Kidney (tissue), 14 donors: ENCODE measurements around the gene BACH2. TPM values are rescaled to one million over a fixed set of nuclear protein-coding genes. Genes with fewer than 3 reads are reported as not detected.

Experiments used
- DNase-seq, 5 donors: peaks; one replicate each; pipeline ENCODE4 v3.0.0-alpha.2; 2013 to 2020
- FAIRE-seq: peaks from 2 replicates; lab custom pipeline; 2012; peaks lifted over from hg19 to GRCh38; lab: Jason Lieb, UNC
- H3K27ac ChIP-seq, 2 donors: one replicate each; pipeline ENCODE4 v1.7.0; 2013; ENCODE audit warnings: low read depth in 2 of 2, low read length in 2 of 2, inconsistent platforms in 1 of 2
- H3K27me3 ChIP-seq: one replicate; pipeline ENCODE4 v1.7.1; 2013; ENCODE audit warnings: low read length, inconsistent platforms; ENCODE audit not compliant: control insufficient read depth, insufficient read depth
- H3K36me3 ChIP-seq, 3 donors: one replicate each; pipeline versions ENCODE4 v1.7.0 to v1.7.1; 2013; ENCODE audit warnings: low read length in 3 of 3, control low read depth in 1 of 3, inconsistent platforms in 1 of 3; ENCODE audit not compliant: insufficient read depth in 3 of 3, control insufficient read depth in 2 of 3
- H3K4me1 ChIP-seq, 3 donors: one replicate each; pipeline versions ENCODE4 v1.7.0 to v1.7.1; 2013; ENCODE audit warnings: low read length in 3 of 3, inconsistent platforms in 1 of 3, low read depth in 1 of 3; ENCODE audit not compliant: control insufficient read depth in 2 of 3, insufficient read depth in 2 of 3
- H3K4me3 ChIP-seq, 3 donors: one replicate each; pipeline versions ENCODE4 v1.7.0 to v1.8.1; 2013; ENCODE audit warnings: low read length in 3 of 3, control low read depth in 1 of 3, inconsistent platforms in 1 of 3
- H3K9ac ChIP-seq, 3 donors: one replicate each; pipeline versions ENCODE4 v1.7.0 to v1.7.1; 2013; ENCODE audit warnings: low read length in 3 of 3, control low read depth in 1 of 3, inconsistent platforms in 1 of 3
- H3K9me3 ChIP-seq, 3 donors: one replicate each; pipeline versions ENCODE4 v1.7.0 to v1.7.1; 2013; ENCODE audit warnings: low read length in 3 of 3, control low read depth in 1 of 3, inconsistent platforms in 1 of 3; ENCODE audit not compliant: control insufficient read depth in 2 of 3, insufficient read depth in 1 of 3
- intact Hi-C: fragments of 100-400 bp; cut with DNase I; formaldehyde crosslinking; loops from one replicate; pipeline ENCODE4 v1.11.1; 2022
- polyA plus RNA-seq: library from polyadenylated mRNA; stranded (reverse); fragments of 350-450 nt; fragmentation: Illumina TruSeq; extraction: RNeasy Lipid Tissue Mini Kit (QIAGEN cat#74804); gene quantifications from one replicate; pipeline ENCODE4 v1.2.3, GENCODE V29; 2014; ENCODE audit warnings: low read depth, low replicate concordance; ENCODE audit not compliant: insufficient read depth
- total RNA-seq: library from RNA; stranded (reverse); fragmentation: NEBNext Ultra II Directional; extraction: Animal tissue kit (Norgen Biotek cat#: 25700); gene quantifications from one replicate; pipeline ENCODE4 v1.2.1, GENCODE V29; 2021
- TF ChIP-seq, protein P1 (sequence below): IDR thresholded peaks from 3 replicates; pipeline ENCODE4 v1.5.1; 2012; ENCODE audit warnings: mild to moderate bottlenecking, moderate library complexity, borderline replicate concordance; ENCODE audit not compliant: insufficient read depth; ENCODE audit errors: extremely low read depth
- donor health status: control.
- donor health status: control.
- donor health status: control.
- donor health status: control.
- donor health status: control.
- donor health status: DM: yes; HTN: yes; CAD: no.
- donor health status: Normal renal cell carcinoma (clear cell type).

Gene BACH2
- total and polyA plus RNA-seq, 2 donors from 2014 or later: 0.32 to 6.9 TPM

DNA sequence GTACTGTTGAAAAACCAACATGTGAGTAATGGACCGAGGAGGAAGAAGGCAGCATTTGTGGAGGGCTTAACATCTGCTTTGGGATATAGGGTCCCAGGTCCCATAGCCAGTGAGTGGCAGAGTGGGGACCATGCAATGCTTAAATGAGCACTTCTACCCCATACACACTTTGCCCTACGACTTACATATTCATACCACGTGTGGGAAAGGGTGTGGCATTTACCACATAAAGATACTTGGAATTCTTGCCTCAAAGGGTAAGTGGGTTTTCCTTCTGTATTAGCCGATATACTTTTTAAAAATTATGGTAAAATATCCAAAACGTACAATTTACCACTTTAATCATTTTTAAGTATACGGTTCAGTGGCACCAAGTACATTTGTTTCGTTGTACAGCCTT lies 199.3 kb downstream of the BACH2 start:
- no peak overlapping the region for H3K27ac ChIP-seq
- intact Hi-C loops: no loop called here

DNA sequence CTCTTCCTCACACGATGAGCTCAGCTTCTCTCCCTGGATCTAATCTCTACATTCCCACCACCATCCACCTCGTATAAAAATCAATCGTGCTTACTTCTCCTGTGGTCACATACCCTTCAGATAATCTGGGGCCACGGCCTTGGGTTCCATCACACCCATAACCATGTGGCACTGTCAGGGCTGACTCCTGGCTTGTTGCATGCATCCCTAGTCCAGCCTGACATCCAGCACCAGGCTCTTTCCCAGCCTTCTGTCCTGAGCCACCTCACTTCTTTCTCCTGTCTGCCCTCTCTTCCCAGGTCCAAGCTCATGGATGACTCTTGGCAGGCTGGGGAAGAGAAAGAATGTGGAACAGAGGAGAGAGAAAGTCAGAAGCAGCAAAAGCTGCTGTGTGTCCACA lies 199.8 kb downstream of the BACH2 start:
- no peak overlapping the region for H3K9ac ChIP-seq
- DNase-seq: no peak
- intact Hi-C loops: no loop called here
- no peaks in the 10 kb centered on the region for H3K9me3 ChIP-seq
- peaks cover 0 to 6% (median 0%) of the 10 kb centered on the region in 3 donors for H3K4me1 ChIP-seq
- no peak for FAIRE-seq
- H3K27ac ChIP-seq: no peak overlapping the region
- no peak overlapping the region for H3K4me3 ChIP-seq
- no peaks in the 10 kb centered on the region for H3K36me3 ChIP-seq
- no peaks in the 10 kb centered on the region for H3K27me3 ChIP-seq
- TF ChIP-seq, protein P1, sequence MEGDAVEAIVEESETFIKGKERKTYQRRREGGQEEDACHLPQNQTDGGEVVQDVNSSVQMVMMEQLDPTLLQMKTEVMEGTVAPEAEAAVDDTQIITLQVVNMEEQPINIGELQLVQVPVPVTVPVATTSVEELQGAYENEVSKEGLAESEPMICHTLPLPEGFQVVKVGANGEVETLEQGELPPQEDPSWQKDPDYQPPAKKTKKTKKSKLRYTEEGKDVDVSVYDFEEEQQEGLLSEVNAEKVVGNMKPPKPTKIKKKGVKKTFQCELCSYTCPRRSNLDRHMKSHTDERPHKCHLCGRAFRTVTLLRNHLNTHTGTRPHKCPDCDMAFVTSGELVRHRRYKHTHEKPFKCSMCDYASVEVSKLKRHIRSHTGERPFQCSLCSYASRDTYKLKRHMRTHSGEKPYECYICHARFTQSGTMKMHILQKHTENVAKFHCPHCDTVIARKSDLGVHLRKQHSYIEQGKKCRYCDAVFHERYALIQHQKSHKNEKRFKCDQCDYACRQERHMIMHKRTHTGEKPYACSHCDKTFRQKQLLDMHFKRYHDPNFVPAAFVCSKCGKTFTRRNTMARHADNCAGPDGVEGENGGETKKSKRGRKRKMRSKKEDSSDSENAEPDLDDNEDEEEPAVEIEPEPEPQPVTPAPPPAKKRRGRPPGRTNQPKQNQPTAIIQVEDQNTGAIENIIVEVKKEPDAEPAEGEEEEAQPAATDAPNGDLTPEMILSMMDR: no peak

More for the DNA sequence above, 199.3 kb downstream of the BACH2 start:
- H3K9ac ChIP-seq: no peak overlapping the region
- no peaks in the 10 kb centered on the region for H3K9me3 ChIP-seq
- no peaks in the 10 kb centered on the region for H3K27me3 ChIP-seq
- FAIRE-seq: no peak
- H3K36me3 ChIP-seq: no peaks in the 10 kb centered on the region
- H3K4me3 ChIP-seq: no peak overlapping the region
- TF ChIP-seq, protein P1: no peak
- H3K4me1 ChIP-seq: peaks cover 0 to 6% (median 0%) of the 10 kb centered on the region in 3 donors
- no peak for DNase-seq

DNA sequence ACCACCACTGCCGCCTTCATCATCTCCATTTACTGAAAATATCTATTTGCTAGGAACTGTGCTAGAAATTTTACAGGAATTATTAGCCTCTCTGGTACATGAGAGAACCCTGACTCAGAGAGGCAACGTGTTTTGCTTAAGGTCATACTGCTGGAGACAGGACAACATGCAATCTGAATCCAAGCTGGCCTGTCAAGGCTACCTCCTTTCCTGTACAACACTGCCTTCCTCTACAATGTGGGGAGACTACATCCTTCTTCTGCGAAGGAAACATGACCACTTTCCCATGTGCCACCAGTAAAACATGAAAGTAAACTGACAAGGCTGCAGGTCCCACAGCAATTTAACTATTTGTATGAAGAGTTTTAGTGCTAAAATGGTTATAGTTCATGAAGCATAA lies 200.9 kb downstream of the BACH2 start:
- TF ChIP-seq, protein P1: no peak
- H3K4me1 ChIP-seq: peaks cover 0 to 6% (median 0%) of the 10 kb centered on the region in 3 donors
- no peaks in the 10 kb centered on the region for H3K9me3 ChIP-seq
- intact Hi-C loops: no loop called here
- FAIRE-seq: no peak
- H3K36me3 ChIP-seq: no peaks in the 10 kb centered on the region
- H3K27me3 ChIP-seq: no peaks in the 10 kb centered on the region
- no peak overlapping the region for H3K9ac ChIP-seq
- DNase-seq: no peak
- H3K27ac ChIP-seq: no peak overlapping the region
- H3K4me3 ChIP-seq: no peak overlapping the region

DNA sequence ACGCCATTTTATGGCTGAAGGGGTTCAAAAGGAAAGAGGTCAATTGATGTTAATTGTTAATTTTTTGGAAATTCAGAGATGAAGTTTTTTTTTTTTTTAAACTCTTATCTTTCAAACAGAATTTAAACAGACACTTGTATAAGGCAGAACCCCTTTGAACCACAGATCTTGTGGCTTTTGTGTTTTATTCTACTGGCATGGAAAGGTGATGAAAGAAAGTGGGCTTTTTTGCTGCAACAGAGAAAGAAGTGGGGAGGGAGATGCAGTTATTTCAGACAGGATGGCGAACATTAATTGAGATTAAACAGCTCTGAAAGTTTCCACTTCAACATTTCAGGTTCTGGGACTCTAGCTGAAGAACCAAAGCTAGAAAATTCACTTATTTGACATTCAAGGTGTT lies 201.5 kb downstream of the BACH2 start:
- Histone ChIP-seq H3K36me3 (no peaks in the 10 kb centered on the region), H3K9me3 (no peaks in the 10 kb centered on the region), H3K4me3 (no peak overlapping the region), H3K9ac (no peak overlapping the region), H3K27me3 (no peaks in the 10 kb centered on the region), H3K27ac (no peak overlapping the region), H3K4me1 (peaks cover 0 to 6% (median 0%) of the 10 kb centered on the region in 3 donors)
- DNase-seq (no peak), FAIRE-seq (no peak)
- intact Hi-C loops: no loop called here
- TF ChIP-seq, protein P1: no peak
